GM18502 (cell line): ENCODE results near the gene CACHD1.
A peak's percentile ranks its signal among the peaks of the same experiment; 100 is the strongest.

ENCODE experiments used
- ATAC-seq: cut with Tn5 transposase; IDR thresholded peaks from one replicate; pipeline ENCODE4 v1.9.1; 2021; ENCODE audit warnings: mild to moderate bottlenecking; ENCODE audit not compliant: unreplicated experiment, poor library complexity

Gene CACHD1

GRCh38 chr1:64469977-64470664 is at the start of gene CACHD1:
Gene CACHD1 (plus strand): TSS chr1:64470129. CDS start chr1:64470745, 616 bp downstream.
- peak; percentile 77 for ATAC-seq

- no peak for ATAC-seq
Measured at GRCh38 chr1:64421377-64421776, 48.6 kb upstream of the CACHD1 start.

- no peak for ATAC-seq
Measured at GRCh38 chr1:64423526-64423925, 46.4 kb upstream of the CACHD1 start.

GRCh38 chr1:64424412-64424811 is 45.5 kb upstream of the CACHD1 start:
- no peak for ATAC-seq

GRCh38 chr1:64425521-64425920 is 44.4 kb upstream of the CACHD1 start:
- ATAC-seq = no peak

GRCh38 chr1:64426681-64427080 is 43.2 kb upstream of the CACHD1 start:
- no peak for ATAC-seq

- no peak for ATAC-seq
Measured at GRCh38 chr1:64427879-64428278, 42.0 kb upstream of the CACHD1 start.

- ATAC-seq = no peak
Measured at GRCh38 chr1:64433308-64433707, 36.6 kb upstream of the CACHD1 start.

- no peak for ATAC-seq
Measured at GRCh38 chr1:64433747-64434146, 36.2 kb upstream of the CACHD1 start.

- ATAC-seq = no peak
Measured at GRCh38 chr1:64435000-64435399, 34.9 kb upstream of the CACHD1 start.

GRCh38 chr1:64437453-64437852 is 32.5 kb upstream of the CACHD1 start:
- no peak for ATAC-seq

GRCh38 chr1:64440183-64440826 is 29.6 kb upstream of the CACHD1 start:
- no peak for ATAC-seq

- no peak for ATAC-seq
Measured at GRCh38 chr1:64451440-64451839, 18.5 kb upstream of the CACHD1 start.

GRCh38 chr1:64453688-64454087 is 16.2 kb upstream of the CACHD1 start:
- no peak for ATAC-seq

- no peak for ATAC-seq
Measured at GRCh38 chr1:64458915-64459314, 11.0 kb upstream of the CACHD1 start.

- ATAC-seq = no peak
Measured at GRCh38 chr1:64459743-64460142, 10.2 kb upstream of the CACHD1 start.

- ATAC-seq = no peak
Measured at GRCh38 chr1:64466033-64466432, 3.9 kb upstream of the CACHD1 start.

GRCh38 chr1:64469116-64469976 is 583 bp upstream of the CACHD1 start:
- no peak for ATAC-seq

GRCh38 chr1:64470665-64471217 is 812 bp downstream of the CACHD1 start:
- ATAC-seq = peak; percentile 27

- ATAC-seq = no peak
Measured at GRCh38 chr1:64471218-64472039, 1.5 kb downstream of the CACHD1 start.
